ENCODE results near the gene EIF5A2. TPM values are rescaled to one million over a fixed set of nuclear protein-coding genes. Genes with fewer than 3 reads are reported as not detected.

The EIF5A2 gene
- total RNA-seq (2013; cell fraction: nucleolus; rRNA removed): 0.07 TPM in 1 of 2 replicates, not detected in the other
- total RNA-seq (2014; rRNA removed) (0.44 and 1.4 TPM in 2 replicates), total RNA-seq (2014; rRNA removed; fragmentation: Illumina TruSeq; extraction: Trizol) (0.76 and 1.3 TPM in 2 replicates), total RNA-seq (2021) (1.4 and 2.5 TPM in 2 replicates), polyA plus RNA-seq (2011; rRNA removed) (1.8 and 3.6 TPM in 2 replicates), polyA plus RNA-seq (2014; fragmentation: Illumina TruSeq; extraction: Trizol) (2.6 and 6.3 TPM in 2 replicates), polyA plus RNA-seq (2014; fragmentation: Nextera tagmentation; extraction: Ambion mirVana) (1 to 10 TPM; 2.2 to 2.8 TPM), polyA plus RNA-seq (2014; rRNA removed) (0.42 and 1.5 TPM in 2 replicates), polyA plus RNA-seq (2016; fragmentation: Nextera tagmentation; extraction: Ambion mirVana) (1 to 10 TPM; 2.2 to 3.0 TPM), polyA minus RNA-seq (2011; rRNA and poly(A)+ RNA removed) (1.4 and 2.9 TPM in 2 replicates), Bru-seq, nascent RNA (percentile 46 among the genes with signal in this experiment), BruChase-seq, experiment 1, labeled RNA remaining after a 6-hour chase (percentile 43 among the genes with signal in this experiment), BruChase-seq, experiment 2, labeled RNA remaining after a 2-hour chase (percentile 41 among the genes with signal in this experiment)
- 0.29 TPM for polyA plus RNA-seq (2011; ENCODE audit: low read depth)
- polyA plus RNA-seq (2011; cell fraction: cytosol; rRNA removed): 1.1 and 1.4 TPM in 2 replicates
- 0.27 and 1.2 TPM in 2 replicates for polyA plus RNA-seq (2011; cell fraction: nucleus; rRNA removed)
- polyA plus RNA-seq (2012): 0.53 and 0.67 TPM in 2 replicates
- polyA minus RNA-seq (2011; cell fraction: cytosol; rRNA and poly(A)+ RNA removed): 0.80 and 0.94 TPM in 2 replicates
- polyA minus RNA-seq (2011; cell fraction: nucleus; rRNA and poly(A)+ RNA removed): 0.24 and 0.77 TPM in 2 replicates
- long read RNA-seq, experiment 1, full-length matches to known transcripts: 3 of 3 reads
- long read RNA-seq, experiment 1, partial matches to known transcripts: 0 of 3 reads
- long read RNA-seq, experiment 1, other reads (novel, unspliced or antisense): 0 of 3 reads
- long read RNA-seq, experiment 2, full-length matches to known transcripts: 2 of 3 reads
- long read RNA-seq, experiment 2, partial matches to known transcripts: 1 of 3 reads
- long read RNA-seq, experiment 2, other reads (novel, unspliced or antisense): 0 of 3 reads

DNA sequence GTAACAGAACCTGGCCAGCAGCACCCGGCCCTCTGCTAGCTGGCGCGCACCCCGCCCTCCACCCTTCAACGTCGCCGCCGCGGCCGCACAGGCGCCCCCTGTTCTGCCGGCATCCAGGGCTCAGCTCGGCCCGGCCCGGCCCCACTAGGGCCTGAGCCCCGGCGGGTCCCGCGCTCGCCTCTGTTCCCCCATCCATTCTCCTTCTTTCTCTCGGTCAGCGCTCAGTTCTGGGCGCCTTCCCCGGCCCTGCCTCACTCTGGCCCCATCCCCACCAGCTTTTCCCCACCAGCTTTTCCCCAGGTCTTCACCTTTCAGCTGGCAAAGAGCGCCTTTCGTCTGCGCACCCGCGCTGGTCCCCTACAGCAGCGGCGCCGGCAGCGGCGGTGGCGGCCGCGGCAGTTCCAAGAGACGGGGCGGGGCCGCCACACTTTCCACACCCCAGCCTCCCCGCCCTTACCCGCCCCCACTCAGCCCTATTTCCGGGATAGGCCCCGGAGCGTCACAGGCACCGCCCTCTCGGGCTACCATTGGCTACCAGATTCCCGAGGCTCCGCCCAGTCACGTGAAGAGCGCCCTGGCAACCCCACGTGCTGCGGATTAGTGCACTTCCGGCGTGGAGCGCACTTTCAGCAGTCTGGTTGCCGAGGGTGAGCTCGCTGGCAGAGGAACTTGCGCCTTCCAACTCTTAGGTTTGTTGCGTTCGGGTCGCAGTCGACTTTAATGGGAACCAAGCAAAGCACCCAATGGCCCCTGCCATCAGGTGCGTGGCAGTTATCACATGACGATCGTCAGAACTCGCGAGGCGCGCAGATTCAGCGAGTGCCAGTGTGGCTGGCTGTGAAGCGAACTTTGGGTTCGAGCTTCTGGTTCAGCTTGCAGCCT is at the start of gene EIF5A2:
Gene EIF5A2, minus strand, starts transcription at position 403 of the 882 bp plus-strand sequence. CDS start 831 bp downstream, outside the sequence.
- ChIA-PET POLR2A (no interaction called here), SMC1A (ENCODE audit: uncharacterized antibody, unreplicated experiment) (no interaction called here), CTCF (interaction anchor here (0.7 kb wide), 1 partner anchor 60 kb away, joined by 3 read pairs; no protein-coding TSS in a partner anchor), RAD21 (ENCODE audit: unreplicated experiment) (no interaction called here)
- DNase-seq (ENCODE audit: low read depth, low spot score): peak; percentile 33
- Histone ChIP-seq H4K20me1 (ENCODE audit: control insufficient read depth, insufficient read depth) (no peaks in the 10 kb centered on the region), H2AFZ (ENCODE audit: control insufficient read depth, low read depth, low read length) (peak within 1 kb of the TSS; percentile 87), H3K36me3 (ENCODE audit: control insufficient read depth in 2 of 2, insufficient read depth in 2 of 2, low read length in 1 of 2) (no peaks in the 10 kb centered on the region), H3K27me3 (replicated peaks in 1 of 2; ENCODE audit: control insufficient read depth in 2 of 2, insufficient read depth in 2 of 2, low read length in 1 of 2) (0 out of 4 replicates have a peak, but pooled peaks cover 0 to 3% of the 10 kb centered on the region in 2 experiments), H3K79me2 (ENCODE audit: control insufficient read depth, insufficient read depth, low read length) (no peaks in the 10 kb centered on the region), H3K27ac (ENCODE audit: control insufficient read depth, insufficient read depth) (no peak within 1 kb of the TSS), H3K4me1 (ENCODE audit: control insufficient read depth, insufficient read depth, low read length) (no peaks in the 10 kb centered on the region; the same call in 1 of the 2 replicates), H3K9me3 (replicated peaks; ENCODE audit: control insufficient read depth, insufficient read depth, low read length) (peaks cover 8% of the 10 kb centered on the region), H3K4me3 (peak within 1 kb of the TSS; percentile 80), H3K4me2 (ENCODE audit: control insufficient read depth, insufficient read depth) (peak within 1 kb of the TSS; percentile 93), H3K9ac (ENCODE audit: control insufficient read depth, insufficient read depth, low read length) (peak within 1 kb of the TSS; percentile 59; the same call in 1 of the 2 replicates)
- FAIRE-seq: no peak
- peak; percentile 95 for ATAC-seq
- in situ Hi-C loops (cut with MboI): no loop called here
- intact Hi-C loops (cut with micrococcal nuclease; ENCODE audit: unreplicated experiment): loop anchor here (5.0 kb wide), 1 partner anchor 36 kb away; the partner anchor contains the start of gene RPL22L1
- BruUV-seq (replicated peaks): no TSS peak
- 23% methylated on average over 71 of the region's 73 CpGs for WGBS (ENCODE audit: insufficient coverage, insufficient replicate concordance, low lambda C conversion rate, missing lambda C conversion rate)
- TF ChIP-seq HDAC6 (IDR thresholded peaks at IDR 0.05; ENCODE audit: unreplicated experiment) (no peak), WRNIP1 (IDR thresholded peaks at IDR 0.05; ENCODE audit: borderline replicate concordance, low read depth, low read length) (no peak), ZNF622 (IDR thresholded peaks at IDR 0.05) (no peak), SP1 (IDR thresholded peaks at IDR 0.05; ENCODE audit: low read depth, low read length) (peak; percentile 64), ZNF24 (IDR thresholded peaks at IDR 0.05) (no peak), CBFB (IDR thresholded peaks at IDR 0.05; ENCODE audit: low read depth) (no peak), POLR2A (IDR thresholded peaks at IDR 0.05; ENCODE audit: low read depth, low read length) (peak; percentile 59), CBX5 (IDR thresholded peaks at IDR 0.05; ENCODE audit: low read depth) (peak; percentile 82; the same call in 1 of the 2 replicates), YY1 (IDR thresholded peaks at IDR 0.05; ENCODE audit: low read depth, low read length) (peak; percentile 27; the same call in 1 of the 2 replicates), SREBF1 (IDR thresholded peaks at IDR 0.05; ENCODE audit: low read length) (no peak), REST (IDR thresholded peaks at IDR 0.05; ENCODE audit: low read depth, low read length) (no peak), ETV6 (conservative IDR thresholded peaks at IDR 0.05 in 1 of 2, IDR thresholded peaks at IDR 0.05 in 1 of 2; ENCODE audit: borderline replicate concordance in 1 of 2, low read depth in 1 of 2) (no peak), POLR2AphosphoS2 (IDR thresholded peaks at IDR 0.05; ENCODE audit: low read depth, low read length) (no peak)
- TF ChIP-seq, protein P1, sequence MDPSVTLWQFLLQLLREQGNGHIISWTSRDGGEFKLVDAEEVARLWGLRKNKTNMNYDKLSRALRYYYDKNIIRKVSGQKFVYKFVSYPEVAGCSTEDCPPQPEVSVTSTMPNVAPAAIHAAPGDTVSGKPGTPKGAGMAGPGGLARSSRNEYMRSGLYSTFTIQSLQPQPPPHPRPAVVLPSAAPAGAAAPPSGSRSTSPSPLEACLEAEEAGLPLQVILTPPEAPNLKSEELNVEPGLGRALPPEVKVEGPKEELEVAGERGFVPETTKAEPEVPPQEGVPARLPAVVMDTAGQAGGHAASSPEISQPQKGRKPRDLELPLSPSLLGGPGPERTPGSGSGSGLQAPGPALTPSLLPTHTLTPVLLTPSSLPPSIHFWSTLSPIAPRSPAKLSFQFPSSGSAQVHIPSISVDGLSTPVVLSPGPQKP (IDR thresholded peaks at IDR 0.05; ENCODE audit: low read depth, low read length): peak; percentile 54; the same call in 1 of the 2 replicates
